Uterus (tissue), 2 donors: ENCODE data around the gene CC2D1A.

ENCODE experiments used
- CTCF ChIP-seq, 4 experiments: fragments of 200-600 bp in 2 of 4; fragments of 450-650 bp in 2 of 4; sonication (generic) in 2 of 4; IDR thresholded peaks; one replicate each; pipeline ENCODE4 v1.5.1; 2016 to 2019; ENCODE audit warnings: antibody characterized with exemption in 4 of 4, mild to moderate bottlenecking in 2 of 4, moderate library complexity in 1 of 4
- POLR2A ChIP-seq, 2 donors: fragments of 450-650 bp; IDR thresholded peaks; one replicate each; pipeline ENCODE4 v1.6.1; 2016; ENCODE audit warnings: antibody characterized with exemption in 2 of 2, mild to moderate bottlenecking in 1 of 2, moderate library complexity in 1 of 2

- peak in 1 of 4 experiments; percentile 6 for TF ChIP-seq CTCF (IDR thresholded peaks at IDR 0.05)
- peak in 1 of 2 donors; percentile 15 for TF ChIP-seq POLR2A (IDR thresholded peaks at IDR 0.05)
Measured at GRCh38 chr19:13978351-13979243, 72.6 kb downstream of the CC2D1A start.
